ENCODE data around the gene CASP5. TPM values are rescaled to one million over a fixed set of nuclear protein-coding genes. Genes with fewer than 3 reads are reported as not detected.
"Not testable (repeated sequence)": the region's sequence is repeated elsewhere in the genome, so short reads cannot be mapped to it uniquely, and the experiment has no call there.

CASP5 gene
- total RNA-seq, 1 experiment from 2014 or later: not detected

DNA sequence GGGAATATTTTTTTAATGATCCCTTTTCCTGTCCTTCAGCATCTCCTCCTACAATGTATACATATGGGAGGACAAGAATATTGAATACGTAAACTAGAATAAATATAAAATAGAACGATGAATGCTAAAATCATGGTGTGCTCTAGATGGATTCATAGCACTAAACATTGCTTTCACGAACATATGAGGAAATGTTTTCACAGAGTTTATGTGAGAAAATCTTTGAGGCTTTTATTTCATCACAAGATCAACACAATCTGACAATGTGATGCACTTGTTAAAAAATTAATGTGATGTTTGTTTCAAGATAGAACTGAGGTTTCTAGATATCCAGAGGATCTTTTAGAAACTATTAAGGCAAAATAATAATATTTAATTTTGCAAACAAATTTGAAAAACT lies 19.2 kb upstream of the CASP5 start:
- Histone ChIP-seq H3K4me3 (no peak overlapping the region), H3K27me3 (ENCODE audit: insufficient read depth, low read depth) (no peaks in the 10 kb centered on the region), H3K36me3 (ENCODE audit: low read depth) (no peaks in the 10 kb centered on the region), H3K9me2 (ENCODE audit: insufficient read depth) (no peaks in the 10 kb centered on the region), H3F3A (ENCODE audit: insufficient read depth, low read depth) (peaks cover 10% of the 10 kb centered on the region), H3K79me2 (ENCODE audit: low read depth) (no peaks in the 10 kb centered on the region), H3K27ac (no peak overlapping the region), H2AFZ (no peak overlapping the region), H3K4me2 (no peak overlapping the region), H3K9me3 (ENCODE audit: insufficient read depth, low read depth) (no peaks in the 10 kb centered on the region), H3K4me1 (replicated peaks; ENCODE audit: insufficient read depth) (peaks cover 9% of the 10 kb centered on the region), H4K20me1 (ENCODE audit: insufficient read depth) (no peaks in the 10 kb centered on the region)
- POLR2A ChIA-PET (ENCODE audit: unreplicated experiment): no interaction called here
- TF ChIP-seq EZH2 (IDR thresholded peaks at IDR 0.05; ENCODE audit: low read depth): no peak
- TF ChIP-seq, protein P1, sequence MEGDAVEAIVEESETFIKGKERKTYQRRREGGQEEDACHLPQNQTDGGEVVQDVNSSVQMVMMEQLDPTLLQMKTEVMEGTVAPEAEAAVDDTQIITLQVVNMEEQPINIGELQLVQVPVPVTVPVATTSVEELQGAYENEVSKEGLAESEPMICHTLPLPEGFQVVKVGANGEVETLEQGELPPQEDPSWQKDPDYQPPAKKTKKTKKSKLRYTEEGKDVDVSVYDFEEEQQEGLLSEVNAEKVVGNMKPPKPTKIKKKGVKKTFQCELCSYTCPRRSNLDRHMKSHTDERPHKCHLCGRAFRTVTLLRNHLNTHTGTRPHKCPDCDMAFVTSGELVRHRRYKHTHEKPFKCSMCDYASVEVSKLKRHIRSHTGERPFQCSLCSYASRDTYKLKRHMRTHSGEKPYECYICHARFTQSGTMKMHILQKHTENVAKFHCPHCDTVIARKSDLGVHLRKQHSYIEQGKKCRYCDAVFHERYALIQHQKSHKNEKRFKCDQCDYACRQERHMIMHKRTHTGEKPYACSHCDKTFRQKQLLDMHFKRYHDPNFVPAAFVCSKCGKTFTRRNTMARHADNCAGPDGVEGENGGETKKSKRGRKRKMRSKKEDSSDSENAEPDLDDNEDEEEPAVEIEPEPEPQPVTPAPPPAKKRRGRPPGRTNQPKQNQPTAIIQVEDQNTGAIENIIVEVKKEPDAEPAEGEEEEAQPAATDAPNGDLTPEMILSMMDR (conservative IDR thresholded peaks at IDR 0.05): no peak
- no TSS peak for BruUV-seq (replicated peaks)
- intact Hi-C loops (cut with micrococcal nuclease; ENCODE audit: unreplicated experiment): no loop called here
- CTCF ChIA-PET: no interaction called here
- no peak for DNase-seq

DNA sequence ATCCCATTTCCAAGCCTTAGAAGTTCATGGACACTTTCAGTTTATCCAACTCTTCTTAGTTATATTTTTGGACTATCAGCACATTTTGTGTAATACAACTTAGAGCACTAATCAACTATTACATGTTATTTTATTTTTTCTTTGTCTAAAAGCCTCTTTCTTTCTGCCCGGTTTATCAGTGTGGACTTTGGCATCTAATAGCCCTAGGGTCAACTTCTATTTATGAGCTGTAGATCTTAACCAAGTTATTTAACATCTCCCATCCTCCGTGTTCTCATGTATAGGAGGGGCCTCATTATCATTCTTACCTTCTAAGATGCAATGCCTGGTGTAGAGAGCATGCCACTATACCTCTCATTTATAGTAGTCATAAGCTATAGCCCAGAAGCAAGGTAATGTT lies 17.7 kb upstream of the CASP5 start:
- Histone ChIP-seq H3K27me3 (ENCODE audit: insufficient read depth, low read depth) (no peaks in the 10 kb centered on the region), H3K4me3 (no peak overlapping the region), H3K27ac (no peak overlapping the region), H3K79me2 (ENCODE audit: low read depth) (no peaks in the 10 kb centered on the region), H3K4me2 (no peak overlapping the region), H3K36me3 (ENCODE audit: low read depth) (no peaks in the 10 kb centered on the region), H3K9me3 (ENCODE audit: insufficient read depth, low read depth) (no peaks in the 10 kb centered on the region), H3K9me2 (ENCODE audit: insufficient read depth) (no peaks in the 10 kb centered on the region), H3F3A (ENCODE audit: insufficient read depth, low read depth) (no peaks in the 10 kb centered on the region), H2AFZ (no peak overlapping the region), H4K20me1 (ENCODE audit: insufficient read depth) (no peaks in the 10 kb centered on the region), H3K4me1 (replicated peaks; ENCODE audit: insufficient read depth) (no peaks in the 10 kb centered on the region)
- POLR2A ChIA-PET (ENCODE audit: unreplicated experiment): no interaction called here
- no peak for DNase-seq
- CTCF ChIA-PET: no interaction called here
- TF ChIP-seq EZH2 (IDR thresholded peaks at IDR 0.05; ENCODE audit: low read depth): no peak
- TF ChIP-seq, protein P1 (conservative IDR thresholded peaks at IDR 0.05): no peak
- intact Hi-C loops (cut with micrococcal nuclease; ENCODE audit: unreplicated experiment): no loop called here
- BruUV-seq (replicated peaks): no TSS peak

DNA sequence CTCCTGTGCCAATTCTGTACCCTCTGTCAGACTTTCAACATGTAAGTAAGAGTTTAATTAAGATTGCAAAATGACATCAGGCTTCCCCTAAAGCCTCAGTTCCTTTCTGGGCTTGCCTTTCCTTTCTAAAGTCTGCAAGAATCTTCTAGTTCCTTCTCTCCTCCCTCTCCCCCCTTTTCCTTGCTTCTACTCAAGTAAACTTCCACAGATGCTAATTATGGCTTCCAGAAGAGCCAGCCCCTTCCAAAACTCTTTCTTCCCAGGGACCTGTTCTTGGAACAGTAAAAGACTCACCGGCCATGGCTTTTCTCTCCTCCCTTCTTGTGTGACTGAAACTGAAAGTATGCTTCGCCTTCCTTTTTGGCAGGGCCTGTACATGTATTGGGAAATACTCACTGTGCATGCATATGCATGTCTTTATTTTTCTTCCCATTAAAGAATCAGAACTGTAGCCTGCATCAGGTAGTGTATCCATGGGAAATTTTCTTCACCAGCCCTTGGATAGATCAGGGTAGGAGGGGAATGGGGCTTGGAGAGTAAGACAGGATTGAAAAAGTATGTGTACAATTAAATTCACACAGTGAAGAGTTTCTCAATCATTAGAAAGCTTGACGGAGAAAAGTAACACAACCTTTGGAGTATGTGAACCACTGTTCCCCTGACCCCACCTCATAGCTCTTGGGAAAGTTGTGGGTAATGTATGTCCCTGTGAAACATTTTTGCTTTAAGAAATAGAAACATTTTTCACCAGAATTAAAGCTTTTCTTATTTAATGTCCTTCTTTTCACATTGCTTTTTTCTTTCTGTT lies 12.0 kb upstream of the CASP5 start, which contains the start of gene CASP1:
TSS of gene CASP1 (minus strand) at position 332 of the 808 bp plus-strand sequence. CDS start at position 301, 31 bp downstream.
- ChIA-PET CTCF (no interaction called here), POLR2A (ENCODE audit: unreplicated experiment) (no interaction called here)
- no peaks in the 10 kb centered on the region for H3K4me1 ChIP-seq (replicated peaks; ENCODE audit: insufficient read depth)
- H3K79me2 ChIP-seq (ENCODE audit: low read depth): no peaks in the 10 kb centered on the region
- no peak within 1 kb of the TSS for H3K27ac ChIP-seq
- peak within 1 kb of the TSS; percentile 0; the same call in 1 of the 2 replicates for H3K4me3 ChIP-seq
- intact Hi-C loops (cut with micrococcal nuclease; ENCODE audit: unreplicated experiment): no loop called here
- H2AFZ ChIP-seq: peak within 1 kb of the TSS; percentile 54; the same call in 1 of the 2 replicates
- peak within 1 kb of the TSS; percentile 61 for H3K4me2 ChIP-seq
- peak in 1 of 2 experiments; percentile 12 for DNase-seq
- no peaks in the 10 kb centered on the region for H3K9me3 ChIP-seq (ENCODE audit: insufficient read depth, low read depth)
- TF ChIP-seq, protein P1 (conservative IDR thresholded peaks at IDR 0.05): no peak
- no peak for TF ChIP-seq EZH2 (IDR thresholded peaks at IDR 0.05; ENCODE audit: low read depth)
- H3K9me2 ChIP-seq (ENCODE audit: insufficient read depth): no peaks in the 10 kb centered on the region
- H3F3A ChIP-seq (ENCODE audit: insufficient read depth, low read depth): no peaks in the 10 kb centered on the region
- no peaks in the 10 kb centered on the region for H3K27me3 ChIP-seq (ENCODE audit: insufficient read depth, low read depth)
- no peaks in the 10 kb centered on the region for H4K20me1 ChIP-seq (ENCODE audit: insufficient read depth)
- no TSS peak for BruUV-seq (replicated peaks)
- H3K36me3 ChIP-seq (ENCODE audit: low read depth): no peaks in the 10 kb centered on the region

DNA sequence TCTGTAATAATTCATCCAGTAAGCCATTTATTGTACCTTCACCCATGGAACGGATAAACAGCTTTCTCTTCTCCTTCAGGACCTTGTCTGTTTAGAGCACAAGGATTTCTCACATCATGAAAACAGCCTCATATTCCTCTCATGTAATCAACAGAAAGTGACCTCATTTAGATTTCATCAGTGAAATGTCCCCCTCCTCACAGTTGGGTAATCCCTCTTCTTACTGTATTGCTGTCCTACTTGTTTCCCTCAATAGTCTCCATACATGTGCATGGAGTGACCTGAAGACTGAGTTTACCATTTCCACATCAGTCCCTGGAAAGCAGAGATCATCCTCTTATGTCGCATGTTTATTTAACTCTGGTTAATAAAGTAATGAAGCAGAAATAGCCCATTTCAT lies 11.4 kb upstream of the CASP5 start:
- POLR2A ChIA-PET (ENCODE audit: unreplicated experiment); H3K79me2 ChIP-seq (ENCODE audit: low read depth); intact Hi-C loops (cut with micrococcal nuclease; ENCODE audit: unreplicated experiment); H3K27me3 ChIP-seq (ENCODE audit: insufficient read depth, low read depth); H3F3A ChIP-seq (ENCODE audit: insufficient read depth, low read depth); DNase-seq; H3K36me3 ChIP-seq (ENCODE audit: low read depth); H4K20me1 ChIP-seq (ENCODE audit: insufficient read depth); H2AFZ ChIP-seq; H3K4me1 ChIP-seq (replicated peaks; ENCODE audit: insufficient read depth); H3K9me3 ChIP-seq (ENCODE audit: insufficient read depth, low read depth); H3K9me2 ChIP-seq (ENCODE audit: insufficient read depth); CTCF ChIA-PET; BruUV-seq (replicated peaks); H3K27ac ChIP-seq: not testable (repeated sequence)
- Histone ChIP-seq H3K4me2 (peak overlapping the region; percentile 61), H3K4me3 (peak overlapping the region; percentile 0; the same call in 1 of the 2 replicates)
